Stimulated activated CD8-positive, alpha-beta memory T cell treated with anti-CD3 and anti-CD28 coated beads, Interleukin-15, amount 100 ng/mL, for 1 hour (primary cell): ENCODE data around the gene RRAGB.
"Not testable (repeated sequence)": the region's sequence is repeated elsewhere in the genome, so short reads cannot be mapped to it uniquely, and the experiment has no call there.

Experiments used
- DNase-seq: peaks from one replicate; pipeline ENCODE4 v3.0.0-alpha.2; 2020; ENCODE audit warnings: low read depth

Gene RRAGB, protein sequence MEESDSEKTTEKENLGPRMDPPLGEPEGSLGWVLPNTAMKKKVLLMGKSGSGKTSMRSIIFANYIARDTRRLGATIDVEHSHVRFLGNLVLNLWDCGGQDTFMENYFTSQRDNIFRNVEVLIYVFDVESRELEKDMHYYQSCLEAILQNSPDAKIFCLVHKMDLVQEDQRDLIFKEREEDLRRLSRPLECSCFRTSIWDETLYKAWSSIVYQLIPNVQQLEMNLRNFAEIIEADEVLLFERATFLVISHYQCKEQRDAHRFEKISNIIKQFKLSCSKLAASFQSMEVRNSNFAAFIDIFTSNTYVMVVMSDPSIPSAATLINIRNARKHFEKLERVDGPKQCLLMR

DNA sequence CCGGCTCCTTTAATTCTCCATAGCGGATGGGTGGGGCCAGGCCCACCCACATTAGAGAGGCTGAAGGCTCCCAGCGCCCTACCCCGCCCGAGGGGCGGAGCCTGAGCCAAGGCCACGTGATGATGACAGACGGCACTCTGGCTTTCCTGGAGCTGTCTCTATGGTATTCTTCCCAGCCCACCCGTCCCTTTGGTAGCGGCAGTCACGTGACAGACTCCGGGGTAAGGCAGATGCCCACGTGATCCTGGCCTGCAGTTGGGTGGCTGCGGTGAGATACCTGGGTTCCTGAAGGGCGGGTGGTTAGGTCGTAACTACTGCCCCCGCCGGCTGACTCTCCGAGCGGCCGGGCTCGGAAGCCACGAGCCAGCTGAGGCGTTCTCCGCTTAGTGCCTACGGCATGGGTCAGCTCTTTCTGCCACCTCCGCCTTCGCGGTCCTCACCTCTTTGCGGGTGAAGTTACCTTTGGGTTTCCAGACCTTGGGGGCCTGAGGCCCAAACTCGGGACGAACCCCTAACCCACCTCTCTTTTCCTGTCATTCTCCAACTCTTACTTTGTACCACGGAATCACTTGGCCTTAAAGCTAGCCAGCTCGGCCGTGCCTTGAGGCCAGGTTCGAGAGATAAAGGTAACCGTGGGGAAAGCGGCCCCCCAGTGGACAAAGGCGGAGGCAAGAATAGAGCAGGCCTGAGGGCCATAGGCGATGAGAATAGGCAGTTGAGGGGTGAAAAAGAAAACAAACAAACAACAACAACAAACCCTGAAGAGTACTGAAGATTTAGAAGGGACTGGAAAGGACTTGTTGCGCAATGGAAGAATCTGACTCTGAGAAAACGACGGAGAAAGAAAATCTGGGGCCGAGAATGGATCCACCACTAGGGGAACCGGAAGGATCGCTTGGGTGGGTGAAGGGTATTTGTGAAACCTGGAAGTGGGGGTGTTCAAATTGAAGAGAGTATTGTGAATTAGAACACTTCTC is at the start of gene RRAGB:
Gene RRAGB (plus strand): TSS at position 229 of the 977 bp plus-strand sequence. CDS start 579 bp downstream, at position 808.
- peak; percentile 79 for DNase-seq

DNA sequence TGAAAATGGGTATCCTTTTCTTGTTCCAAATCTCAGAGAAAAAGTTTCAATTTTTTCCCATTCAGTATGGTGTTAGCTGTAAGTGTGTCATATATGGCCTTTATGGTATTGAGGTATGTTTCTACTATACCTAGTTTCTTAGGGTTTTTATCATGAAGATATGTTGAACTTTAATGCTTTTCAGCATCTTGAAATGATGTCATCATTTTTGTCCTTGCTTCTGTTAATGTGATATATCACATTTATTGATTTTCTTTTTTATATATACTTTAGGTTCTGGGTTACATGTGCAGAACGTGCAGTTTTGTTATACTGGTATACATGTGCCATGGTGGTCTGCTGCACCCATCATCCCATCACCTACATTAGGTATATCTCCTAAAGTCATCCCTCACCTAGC is 49.5 kb upstream of the RRAGB start:
- DNase-seq: no peak

DNA sequence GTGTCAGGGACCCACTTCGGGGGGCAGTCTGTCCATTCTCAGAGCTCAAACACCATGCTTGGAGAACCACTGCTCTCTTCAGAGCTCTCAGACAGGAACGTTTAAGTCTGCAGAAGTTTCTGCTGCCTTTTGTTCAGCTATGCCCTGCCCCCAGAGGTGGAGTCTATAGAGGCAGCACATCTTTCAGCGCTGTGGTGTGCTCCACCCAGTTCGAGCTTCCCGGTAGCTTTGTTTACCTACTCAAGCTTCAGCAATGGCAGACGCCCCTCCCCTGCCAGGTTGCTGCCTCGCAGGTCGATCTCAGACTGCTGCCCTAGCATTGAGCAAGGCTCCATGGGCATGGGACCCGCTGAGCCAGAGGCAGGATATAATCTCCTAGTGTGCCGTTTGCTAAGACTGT is 29.0 kb upstream of the RRAGB start:
- DNase-seq: not testable (repeated sequence)

DNA sequence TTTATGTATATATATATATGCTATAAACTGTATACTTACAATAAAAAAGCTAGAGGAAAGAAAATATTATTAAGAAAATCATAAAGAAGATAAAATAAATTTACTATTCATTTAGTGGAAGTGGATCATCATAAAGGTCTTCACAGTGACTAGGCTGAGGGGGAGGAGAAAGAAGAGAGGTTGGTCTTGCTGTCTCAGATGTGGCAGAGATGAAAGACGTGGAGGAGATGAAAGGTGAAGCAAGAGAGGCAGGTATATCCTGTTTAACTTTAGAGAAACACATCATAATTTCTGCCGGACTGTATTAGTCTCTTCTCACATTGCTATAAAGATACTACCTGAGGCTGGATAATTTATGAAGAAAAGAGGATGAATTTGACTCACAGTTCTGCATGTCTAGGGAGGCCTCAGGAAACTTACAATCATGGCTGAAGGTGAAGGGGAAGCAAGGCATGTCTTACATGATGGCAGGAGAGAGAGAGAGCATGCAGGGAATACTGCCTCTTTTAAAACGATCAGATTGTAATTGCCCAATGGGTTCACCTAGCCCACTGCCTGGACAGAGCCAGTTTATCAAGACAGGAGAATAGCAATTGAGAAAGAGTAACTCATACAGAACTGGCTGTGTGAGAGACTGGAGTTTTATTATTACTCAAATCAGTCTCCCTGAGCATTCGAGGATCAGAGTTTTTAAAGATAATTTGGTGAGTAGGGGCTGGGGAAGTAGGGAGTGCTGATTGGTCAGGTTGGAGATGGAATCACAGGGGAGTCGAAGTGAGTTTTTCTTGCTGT is 22.1 kb upstream of the RRAGB start:
- DNase-seq: peak; percentile 1

DNA sequence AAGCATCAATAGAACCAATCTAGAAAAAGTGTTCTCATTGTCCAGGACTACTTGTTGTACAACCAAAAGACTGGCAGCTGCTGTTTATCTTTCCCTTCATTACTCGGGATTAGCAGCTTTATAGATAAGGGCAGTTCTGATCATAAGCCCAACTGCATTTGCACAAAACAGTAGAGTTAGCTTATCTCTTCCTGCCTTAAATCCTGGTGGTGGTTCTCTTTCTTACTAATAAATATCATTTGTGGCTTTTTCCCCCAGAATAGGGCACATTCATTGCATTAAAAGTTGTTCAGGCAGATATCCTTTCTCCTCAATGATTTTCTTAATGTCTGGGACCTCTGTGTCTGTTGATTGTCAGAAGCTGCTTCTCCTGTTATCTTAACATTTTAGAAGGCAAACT is 20.2 kb upstream of the RRAGB start:
- no peak for DNase-seq

DNA sequence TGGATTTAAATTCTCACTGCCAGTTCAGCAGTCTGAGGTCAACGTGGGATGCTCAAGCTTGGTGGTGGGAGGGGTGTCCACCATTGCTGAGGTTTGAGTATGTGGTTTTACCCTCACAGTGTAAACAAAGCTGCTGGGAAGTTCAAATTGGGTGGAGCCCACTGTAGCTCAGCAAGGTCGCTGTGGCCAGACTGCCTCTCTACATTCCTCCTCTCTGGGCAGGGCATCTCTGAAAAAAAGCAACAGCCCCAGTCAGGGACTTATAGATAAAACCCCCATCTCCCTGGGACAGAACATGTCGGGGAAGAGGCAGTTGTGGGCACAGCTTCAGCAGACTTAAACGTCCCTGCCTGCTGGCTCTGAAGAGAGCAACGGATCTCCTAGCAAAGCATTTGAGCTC is 14.9 kb upstream of the RRAGB start:
- no peak for DNase-seq

DNA sequence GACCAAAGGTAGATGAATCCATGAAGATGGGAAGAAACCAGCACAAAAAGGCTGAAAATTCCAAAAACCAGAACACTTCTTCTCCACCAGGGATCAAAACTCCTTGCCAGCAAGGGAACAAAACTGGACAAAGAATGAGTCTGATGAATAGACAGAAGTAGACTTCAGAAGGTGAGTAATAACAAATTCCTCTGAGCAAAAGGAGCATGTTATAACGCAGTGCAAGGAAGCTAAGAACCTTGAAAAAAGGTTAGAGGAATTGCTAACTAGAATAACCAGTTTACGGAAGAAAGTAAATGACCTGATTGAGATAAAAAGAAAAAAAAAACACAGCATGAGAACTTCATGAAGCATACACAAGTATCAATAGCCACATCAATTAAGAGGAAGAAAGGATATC is 14.1 kb upstream of the RRAGB start:
- DNase-seq: not testable (repeated sequence)

DNA sequence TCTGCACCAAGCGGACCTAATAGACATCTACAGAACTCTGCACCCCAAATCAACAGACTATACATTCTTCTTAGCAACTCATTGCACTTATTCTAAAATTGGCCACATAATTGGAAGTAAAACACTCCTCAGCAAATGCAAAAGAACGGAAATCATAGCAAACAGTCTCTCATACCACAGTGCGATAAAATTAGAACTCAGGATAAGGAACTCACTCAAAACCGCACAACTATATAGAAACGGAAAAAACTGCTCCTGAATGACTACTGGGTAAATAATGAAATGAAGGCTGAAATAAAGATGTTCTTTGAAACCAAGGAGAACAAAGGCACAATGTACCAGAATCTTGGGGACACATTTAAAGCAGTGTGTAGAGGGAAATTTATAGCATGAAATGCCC is 12.5 kb upstream of the RRAGB start:
- DNase-seq: not testable (repeated sequence)

DNA sequence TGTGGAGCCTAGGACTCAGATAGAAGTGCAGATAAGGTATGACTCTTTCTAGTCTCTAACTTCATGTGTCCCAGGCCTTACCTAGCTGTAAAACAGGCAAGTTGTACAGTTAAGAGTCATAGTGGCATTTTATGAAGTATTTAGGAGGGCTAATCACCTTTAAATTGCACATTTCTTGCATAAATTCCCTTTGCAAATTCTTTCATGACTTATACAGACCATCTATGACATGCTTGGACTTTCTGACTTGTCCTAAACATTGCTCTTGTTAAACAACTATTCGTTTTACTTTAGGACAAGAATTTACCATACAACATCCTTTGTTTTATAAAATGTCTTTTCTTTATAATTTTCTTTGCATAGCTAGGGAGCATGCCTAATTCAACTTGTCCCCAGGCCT is 7.8 kb upstream of the RRAGB start:
- no peak for DNase-seq

DNA sequence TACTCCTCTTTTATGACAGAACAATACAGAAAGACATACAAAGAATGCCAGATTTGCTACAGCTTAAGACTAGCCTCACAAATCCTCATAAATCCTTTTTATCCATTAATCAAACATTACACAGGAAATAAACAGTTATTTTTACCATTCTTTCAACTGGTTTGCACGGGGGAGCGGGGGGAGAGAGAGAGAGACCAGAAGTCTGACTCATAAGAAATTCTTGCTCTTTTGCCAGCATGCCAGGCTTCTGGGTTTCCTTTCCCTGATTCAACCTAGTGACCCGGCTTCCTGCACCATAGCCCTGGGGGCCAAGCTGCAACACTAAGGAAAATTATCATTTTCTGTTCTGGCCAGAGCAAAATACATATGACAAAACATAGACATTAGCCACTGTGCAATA is 6.8 kb upstream of the RRAGB start:
- DNase-seq: no peak

DNA sequence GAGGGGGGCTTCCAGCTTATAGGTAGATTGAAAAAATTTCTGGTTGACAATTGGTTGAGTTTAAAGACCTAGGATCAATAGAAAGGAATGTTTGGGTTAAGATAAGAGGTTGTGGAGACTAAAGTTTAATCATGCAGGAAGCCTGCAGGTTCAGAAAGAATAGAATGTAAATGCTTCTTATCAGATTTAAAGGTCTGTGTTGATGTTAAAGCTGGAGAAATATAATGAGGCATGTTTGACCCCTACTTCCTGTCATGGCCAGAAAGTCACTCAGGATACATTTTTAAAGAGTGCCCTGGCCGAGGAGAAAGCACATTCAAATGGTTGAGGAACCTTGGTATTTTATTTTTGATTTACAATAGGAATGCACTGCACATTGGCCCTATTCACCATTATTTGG is 3.9 kb upstream of the RRAGB start:
- no peak for DNase-seq

DNA sequence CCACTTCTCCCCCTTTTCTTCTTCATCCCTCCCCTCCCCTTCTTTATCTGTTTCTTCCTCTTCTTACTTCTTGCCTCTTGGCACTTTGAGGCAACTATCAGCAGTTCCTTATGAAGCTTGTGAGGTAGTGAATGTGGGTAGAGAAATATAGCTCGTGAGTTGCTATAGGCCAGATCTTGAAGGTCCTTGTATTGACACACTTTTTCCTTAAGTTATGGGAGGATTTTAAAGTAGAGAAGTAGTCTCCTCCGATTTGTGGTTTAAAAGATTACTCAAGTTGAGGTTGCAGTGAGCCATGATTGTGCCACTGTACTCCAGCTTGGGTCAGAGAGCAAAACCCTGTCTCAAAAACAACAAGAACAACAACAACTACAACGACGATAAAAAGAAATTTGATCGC is 3.4 kb upstream of the RRAGB start:
- DNase-seq: no peak

DNA sequence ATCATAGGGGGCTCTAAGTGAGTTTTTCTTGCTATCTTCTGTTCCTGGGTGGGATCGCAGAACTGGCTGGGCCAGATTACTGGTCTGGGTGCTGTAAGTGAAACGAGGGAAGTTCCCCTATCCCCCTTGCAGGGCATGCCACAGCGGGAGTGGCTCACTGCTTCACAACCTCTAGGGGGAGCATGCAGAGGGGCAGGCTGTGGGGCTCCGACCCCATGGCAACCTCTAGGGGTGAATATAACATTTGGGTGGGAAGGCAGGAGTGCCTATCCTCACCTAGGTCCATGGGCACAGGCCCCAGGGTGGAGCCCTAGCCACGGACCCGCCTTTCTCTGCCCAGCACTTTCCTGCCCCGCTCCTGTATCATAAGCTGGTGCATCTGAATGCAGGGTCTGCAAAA is 1.7 kb upstream of the RRAGB start:
- DNase-seq: no peak

DNA sequence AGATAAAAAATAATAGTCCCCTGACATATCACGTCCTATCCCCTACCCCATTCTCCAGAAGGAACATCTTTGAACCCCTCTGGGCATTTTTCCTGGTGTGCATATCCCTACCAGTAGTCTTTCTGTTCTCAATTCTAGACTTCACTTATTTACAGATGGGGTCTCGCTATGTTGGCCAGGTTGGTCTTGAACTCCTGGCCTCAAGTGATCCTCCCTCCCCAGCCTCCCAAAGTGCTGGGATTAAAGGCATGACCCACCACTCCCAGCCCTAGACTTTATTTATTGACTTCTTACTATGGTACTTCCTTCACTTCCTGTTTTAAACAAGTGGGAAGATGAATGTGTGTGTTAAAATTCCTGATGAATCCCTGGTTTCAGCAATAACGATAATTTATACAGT is 612 bp upstream of the RRAGB start:
- DNase-seq: no peak

DNA sequence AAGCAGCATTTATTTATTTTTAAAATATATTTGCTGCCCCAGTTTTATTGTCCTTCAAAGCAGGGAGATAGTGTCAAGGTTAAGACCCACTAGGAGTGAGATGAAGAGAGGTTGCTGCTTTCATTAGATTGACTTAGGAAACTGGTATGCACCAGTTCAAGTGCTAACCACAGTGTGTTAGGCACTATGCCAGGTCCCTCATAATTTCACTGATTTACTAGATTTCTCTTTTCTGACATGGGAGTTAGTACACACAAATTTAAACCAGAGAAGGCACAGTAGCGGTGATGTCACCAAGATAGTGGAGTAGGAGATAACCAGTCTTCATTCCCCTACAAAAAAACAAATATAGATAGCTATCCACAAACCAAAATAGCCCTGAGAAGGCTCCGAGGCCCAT is 14.3 kb downstream of the RRAGB start:
- DNase-seq: no peak

DNA sequence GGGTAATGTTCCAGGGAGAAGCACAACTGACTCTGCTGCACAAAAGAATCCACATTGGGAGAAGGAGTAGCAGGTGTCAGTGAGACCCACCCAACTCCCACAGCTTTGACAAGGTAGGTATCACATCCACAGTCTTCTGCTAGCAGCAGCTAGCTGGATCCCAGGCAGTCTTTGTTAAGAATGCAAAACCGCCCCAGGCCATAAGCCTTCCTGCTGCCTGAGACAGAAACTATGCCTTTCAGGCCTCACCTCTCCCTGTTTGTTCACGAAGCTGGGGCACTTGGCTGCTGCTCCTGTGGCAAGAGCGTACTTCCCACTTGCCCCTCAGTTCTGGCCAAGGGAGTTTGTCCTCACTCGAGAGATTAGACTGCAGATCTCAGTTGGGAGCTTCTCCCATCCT is 21.4 kb downstream of the RRAGB start:
- no peak for DNase-seq

DNA sequence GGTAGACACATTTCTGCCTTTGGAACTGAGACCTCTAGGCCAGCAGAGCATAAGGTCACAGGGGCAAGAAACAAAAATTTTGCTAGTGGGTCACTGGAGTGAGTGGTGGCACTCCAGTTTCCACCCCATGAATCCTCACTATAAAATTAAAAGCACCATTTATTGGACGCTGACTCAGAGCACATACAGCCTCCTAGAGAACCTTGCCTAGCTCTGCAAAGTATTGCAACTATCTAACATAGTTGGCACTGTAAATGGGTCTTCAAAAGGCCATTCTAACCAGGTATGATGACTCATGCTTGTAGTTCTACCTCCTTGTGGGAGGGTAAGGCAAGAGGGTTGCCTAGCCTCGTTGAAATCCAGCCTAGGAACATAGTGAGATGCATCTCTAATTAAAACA is 25.1 kb downstream of the RRAGB start:
- DNase-seq: no peak

DNA sequence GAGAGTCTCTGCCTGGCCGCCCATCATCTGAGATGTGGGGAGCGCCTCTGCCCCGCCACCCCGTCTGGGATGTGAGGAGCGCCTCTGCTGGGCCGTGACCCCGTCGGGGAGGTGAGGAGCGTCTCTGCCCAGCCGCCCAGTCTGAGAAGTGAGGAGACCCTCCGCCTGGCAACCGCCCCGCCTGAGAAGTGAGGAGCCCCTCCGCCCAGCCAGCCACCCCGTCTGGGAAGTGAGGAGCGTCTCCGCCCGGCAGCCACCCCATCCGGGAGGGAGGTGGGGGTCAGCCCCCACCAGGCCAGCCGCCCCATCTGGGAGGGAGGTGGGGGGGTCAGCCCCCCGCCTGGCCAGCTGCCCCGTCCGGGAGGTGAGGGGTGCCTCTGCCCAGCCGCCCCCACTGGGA is 30.9 kb downstream of the RRAGB start:
- DNase-seq: not testable (repeated sequence)

DNA sequence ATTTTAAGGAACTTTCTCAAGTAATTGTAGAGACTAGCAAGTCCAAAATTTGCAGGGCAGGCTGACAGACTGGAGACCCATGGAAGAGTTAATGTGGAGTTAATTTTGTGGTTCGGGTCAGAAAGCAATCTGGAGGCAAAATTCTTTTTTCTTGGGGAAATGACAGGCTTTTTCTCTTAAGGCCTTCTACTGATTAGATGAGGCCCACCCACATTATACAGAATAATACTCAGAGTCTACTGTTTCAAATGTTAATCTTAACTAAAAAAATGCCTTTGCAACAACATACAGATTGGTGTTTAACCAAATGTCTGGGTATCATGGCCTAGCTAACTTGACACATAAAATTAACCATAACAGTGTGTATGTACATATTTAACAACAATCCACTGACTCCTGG is 32.7 kb downstream of the RRAGB start:
- DNase-seq: no peak

DNA sequence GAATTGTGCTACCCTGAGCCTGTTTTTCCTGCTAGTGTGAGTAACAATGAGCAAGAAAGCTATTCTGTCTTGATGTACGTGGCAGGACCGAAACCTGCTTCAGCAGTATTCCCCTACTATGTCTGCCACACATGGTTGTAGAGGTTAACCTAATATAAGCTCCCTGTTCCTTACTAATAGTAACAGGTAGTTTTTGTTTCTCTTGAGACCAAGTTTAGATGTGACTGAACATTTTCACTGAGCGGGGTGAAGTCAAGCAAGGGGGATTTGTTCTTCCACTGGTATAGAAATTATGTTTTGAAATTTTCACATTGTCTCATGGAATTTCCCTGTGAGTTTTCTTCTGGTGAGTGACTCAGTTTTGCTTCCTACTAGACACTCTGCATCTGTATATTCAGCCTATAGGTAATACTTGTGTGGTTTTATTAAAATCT is 37.3 kb downstream of the RRAGB start:
- no peak for DNase-seq

DNA sequence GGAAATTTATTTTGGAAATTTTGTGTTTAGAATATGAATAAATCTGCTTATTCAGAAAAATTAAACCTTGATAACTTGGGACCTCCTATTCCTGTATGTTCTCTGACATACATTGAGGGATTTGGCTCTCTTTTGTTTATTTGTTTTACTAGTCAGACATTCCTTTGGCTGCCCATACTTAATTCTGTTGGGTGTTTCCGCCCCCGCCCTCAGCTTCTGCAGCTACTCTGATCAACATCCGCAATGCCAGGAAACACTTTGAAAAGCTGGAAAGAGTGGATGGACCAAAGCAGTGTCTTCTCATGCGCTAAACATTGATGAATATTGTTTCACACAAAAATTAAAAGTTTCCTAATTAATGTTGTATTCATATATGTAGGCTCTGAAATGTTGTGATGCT is 40.5 kb downstream of the RRAGB start:
- DNase-seq: no peak

DNA sequence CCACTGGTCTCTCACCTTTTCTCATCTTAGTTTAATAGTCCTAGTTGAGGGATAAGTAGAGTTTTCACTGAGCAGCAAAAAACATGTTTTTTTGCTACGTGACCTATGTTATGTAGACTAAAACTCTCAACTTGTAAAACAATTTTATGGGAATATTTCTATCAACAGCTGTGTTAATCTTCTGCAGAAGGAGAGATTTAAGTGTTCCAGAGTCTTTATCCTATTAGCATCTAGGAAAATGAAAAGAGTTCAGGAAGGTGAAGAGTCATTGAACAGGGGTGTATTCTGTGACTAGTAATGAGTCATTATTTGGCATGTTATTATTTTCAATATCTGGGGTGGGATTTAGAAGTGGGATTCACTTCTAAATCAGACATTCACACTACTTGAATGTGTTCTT is 41.9 kb downstream of the RRAGB start:
- DNase-seq: no peak
